SK-N-MC (cell line): ENCODE data around the gene LPIN1.

Source experiments
- EZH2 ChIP-seq: fragments of 200-600 bp; sonication (generic); IDR thresholded peaks from one replicate; pipeline ENCODE4 v1.6.1; 2017; ENCODE audit warnings: antibody characterized with exemption
- FOXP2 ChIP-seq: optimal IDR thresholded peaks from 2 replicates; pipeline ENCODE3; 2011; ENCODE audit warnings: mild to moderate bottlenecking, moderate library complexity; ENCODE audit not compliant: insufficient read depth; ENCODE audit errors: extremely low read length, control extremely low read depth
- POLR2AphosphoS5 ChIP-seq: IDR thresholded peaks from 2 replicates; pipeline ENCODE4 v1.6.1; 2012; ENCODE audit warnings: mild to moderate bottlenecking, low read depth, low read length, borderline replicate concordance

- TF ChIP-seq EZH2 (no peak), POLR2AphosphoS5 (no peak), FOXP2 (no peak)
These were observed 74.2 kb downstream of the LPIN1 start for GRCh38 chr2:11820650-11821049.
